GM19023 (cell line): ENCODE measurements around the gene ZNF432.
A peak's percentile ranks its signal among the peaks of the same experiment; 100 is the strongest.
"Not testable (repeated sequence)": the region's sequence is repeated elsewhere in the genome, so short reads cannot be mapped to it uniquely, and the experiment has no call there.

Experiments used
- ATAC-seq: cut with Tn5 transposase; IDR thresholded peaks from one replicate; pipeline ENCODE4 v1.9.1; 2021; ENCODE audit warnings: mild to moderate bottlenecking, moderate library complexity; ENCODE audit not compliant: unreplicated experiment

The ZNF432 gene

GRCh38 chr19:52048555-52049501 lies at the start of gene ZNF432:
Gene ZNF432, minus strand, starts transcription at chr19:52048838. Its CDS starts 1,970 bp downstream, at chr19:52046868.
- peak; percentile 94 for ATAC-seq

GRCh38 chr19:52096416-52096815 lies 47.8 kb upstream of the ZNF432 start:
- not testable (repeated sequence) for ATAC-seq

GRCh38 chr19:52095172-52096014 lies 46.8 kb upstream of the ZNF432 start, which contains the start of gene ZNF841:
Gene ZNF841, minus strand, starts transcription at chr19:52095765. Its CDS starts 10,964 bp downstream, at chr19:52084801.
- peak; percentile 93 for ATAC-seq

GRCh38 chr19:52094526-52095130 lies 46.0 kb upstream of the ZNF432 start:
- ATAC-seq = no peak

- no peak for ATAC-seq
Observed at GRCh38 chr19:52086481-52086880, 37.8 kb upstream of the ZNF432 start.

GRCh38 chr19:52070496-52070895 lies 21.9 kb upstream of the ZNF432 start:
- no peak for ATAC-seq

GRCh38 chr19:52069653-52070052 lies 21.0 kb upstream of the ZNF432 start:
- ATAC-seq = no peak

- ATAC-seq = no peak
Observed at GRCh38 chr19:52066258-52066863, 17.7 kb upstream of the ZNF432 start.

- no peak for ATAC-seq
Observed at GRCh38 chr19:52065399-52065798, 16.8 kb upstream of the ZNF432 start.

GRCh38 chr19:52056480-52056879 lies 7.8 kb upstream of the ZNF432 start:
- not testable (repeated sequence) for ATAC-seq

- ATAC-seq = not testable (repeated sequence)
Observed at GRCh38 chr19:52051736-52052135, 3.1 kb upstream of the ZNF432 start.

GRCh38 chr19:52039169-52039568 lies 9.5 kb downstream of the ZNF432 start:
- no peak for ATAC-seq

- ATAC-seq = no peak
Observed at GRCh38 chr19:52034051-52034728, 14.4 kb downstream of the ZNF432 start.

GRCh38 chr19:52028780-52029123 lies 19.9 kb downstream of the ZNF432 start:
- no peak for ATAC-seq

GRCh38 chr19:52028027-52028779 lies 20.4 kb downstream of the ZNF432 start, which contains the start of gene ZNF614:
Gene ZNF614, minus strand, starts transcription at chr19:52028379. Its CDS starts 2,634 bp downstream, at chr19:52025745.
- ATAC-seq = peak; percentile 88

- ATAC-seq = not testable (repeated sequence)
Observed at GRCh38 chr19:52026255-52026990, 22.2 kb downstream of the ZNF432 start.

- ATAC-seq = not testable (repeated sequence)
Observed at GRCh38 chr19:52024478-52024877, 24.2 kb downstream of the ZNF432 start.

GRCh38 chr19:52022193-52022592 lies 26.4 kb downstream of the ZNF432 start:
- no peak for ATAC-seq

- no peak for ATAC-seq
Observed at GRCh38 chr19:52020506-52020905, 28.1 kb downstream of the ZNF432 start.
